ENCODE measurements around the gene SLC38A6. TPM values are rescaled to one million over a fixed set of nuclear protein-coding genes. Genes with fewer than 3 reads are reported as not detected.

SLC38A6 gene
- total and polyA plus RNA-seq, 9 of the 15 experiments (the other 6 are each of a cell fraction or from before 2014, with no cell fraction given) = 9.8 to 40.3 (median 17.6) TPM

DNA sequence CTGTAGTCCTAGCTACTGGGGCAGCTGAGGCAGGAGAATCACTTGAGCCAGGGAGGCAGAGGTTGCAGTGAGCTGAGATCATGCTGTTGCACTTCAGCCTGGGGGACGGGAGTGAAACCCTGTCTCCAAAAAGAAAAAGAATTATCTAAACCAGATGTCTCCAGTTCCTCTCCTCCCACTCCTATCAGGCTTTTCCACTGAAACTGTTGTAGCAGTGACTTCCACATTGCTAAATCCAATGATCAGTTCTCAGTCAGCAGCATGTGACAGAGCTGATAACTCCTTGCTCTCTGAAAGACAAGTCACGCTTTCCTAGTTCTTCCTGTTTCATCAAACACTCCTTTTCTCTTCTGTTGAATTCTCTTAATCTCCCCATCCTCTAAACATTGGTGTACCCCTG is 8.6 kb downstream of the SLC38A6 start (continued):
- TF ChIP-seq STAG1 (CRISPR knock-in tag; IDR thresholded peaks at IDR 0.05; ENCODE audit: borderline replicate concordance) (no peak), SMARCB1 (IDR thresholded peaks at IDR 0.05; ENCODE audit: insufficient read length, low read depth) (no peak), GABPB2 (CRISPR knock-in tag; conservative IDR thresholded peaks at IDR 0.05) (no peak), NR2F6 (CRISPR knock-in tag; IDR thresholded peaks at IDR 0.05) (no peak), NELFE (IDR thresholded peaks at IDR 0.05; ENCODE audit: insufficient read depth, insufficient read length) (no peak), SIRT6 (IDR thresholded peaks at IDR 0.05; ENCODE audit: low read depth, low read length) (no peak), HLTF (IDR thresholded peaks at IDR 0.05) (no peak), ZSCAN32 (CRISPR knock-in tag; IDR thresholded peaks at IDR 0.05) (no peak), CCAR2 (IDR thresholded peaks at IDR 0.05; ENCODE audit: low read depth, low read length) (no peak), SMARCA5 (IDR thresholded peaks at IDR 0.05) (no peak), ZNF551 (CRISPR knock-in tag; IDR thresholded peaks at IDR 0.05) (no peak), ZFPM2 (CRISPR knock-in tag; IDR thresholded peaks at IDR 0.05) (no peak), TAF15 (IDR thresholded peaks at IDR 0.05; ENCODE audit: low read depth, low read length) (no peak), NRF1 (conservative IDR thresholded peaks at IDR 0.05 in 1 of 2, IDR thresholded peaks at IDR 0.05 in 1 of 2) (no peak), KHSRP (IDR thresholded peaks at IDR 0.05) (no peak), FUS (optimal IDR thresholded peaks at IDR 0.05; ENCODE audit: low read depth, low read length) (no peak), ERF (CRISPR knock-in tag; IDR thresholded peaks at IDR 0.05) (no peak), EP400 (IDR thresholded peaks at IDR 0.05) (peak; percentile 61), ZNF586 (CRISPR knock-in tag; conservative IDR thresholded peaks at IDR 0.05) (no peak), ZNF347 (CRISPR knock-in tag; IDR thresholded peaks at IDR 0.05; ENCODE audit: low read depth) (no peak), ARHGAP35 (IDR thresholded peaks at IDR 0.05; ENCODE audit: partially characterized antibody) (no peak)
- TF ChIP-seq, protein P1, sequence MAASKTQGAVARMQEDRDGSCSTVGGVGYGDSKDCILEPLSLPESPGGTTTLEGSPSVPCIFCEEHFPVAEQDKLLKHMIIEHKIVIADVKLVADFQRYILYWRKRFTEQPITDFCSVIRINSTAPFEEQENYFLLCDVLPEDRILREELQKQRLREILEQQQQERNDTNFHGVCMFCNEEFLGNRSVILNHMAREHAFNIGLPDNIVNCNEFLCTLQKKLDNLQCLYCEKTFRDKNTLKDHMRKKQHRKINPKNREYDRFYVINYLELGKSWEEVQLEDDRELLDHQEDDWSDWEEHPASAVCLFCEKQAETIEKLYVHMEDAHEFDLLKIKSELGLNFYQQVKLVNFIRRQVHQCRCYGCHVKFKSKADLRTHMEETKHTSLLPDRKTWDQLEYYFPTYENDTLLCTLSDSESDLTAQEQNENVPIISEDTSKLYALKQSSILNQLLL (CRISPR knock-in tag; IDR thresholded peaks at IDR 0.05; ENCODE audit: borderline replicate concordance) = no peak
- TF ChIP-seq, protein P2, sequence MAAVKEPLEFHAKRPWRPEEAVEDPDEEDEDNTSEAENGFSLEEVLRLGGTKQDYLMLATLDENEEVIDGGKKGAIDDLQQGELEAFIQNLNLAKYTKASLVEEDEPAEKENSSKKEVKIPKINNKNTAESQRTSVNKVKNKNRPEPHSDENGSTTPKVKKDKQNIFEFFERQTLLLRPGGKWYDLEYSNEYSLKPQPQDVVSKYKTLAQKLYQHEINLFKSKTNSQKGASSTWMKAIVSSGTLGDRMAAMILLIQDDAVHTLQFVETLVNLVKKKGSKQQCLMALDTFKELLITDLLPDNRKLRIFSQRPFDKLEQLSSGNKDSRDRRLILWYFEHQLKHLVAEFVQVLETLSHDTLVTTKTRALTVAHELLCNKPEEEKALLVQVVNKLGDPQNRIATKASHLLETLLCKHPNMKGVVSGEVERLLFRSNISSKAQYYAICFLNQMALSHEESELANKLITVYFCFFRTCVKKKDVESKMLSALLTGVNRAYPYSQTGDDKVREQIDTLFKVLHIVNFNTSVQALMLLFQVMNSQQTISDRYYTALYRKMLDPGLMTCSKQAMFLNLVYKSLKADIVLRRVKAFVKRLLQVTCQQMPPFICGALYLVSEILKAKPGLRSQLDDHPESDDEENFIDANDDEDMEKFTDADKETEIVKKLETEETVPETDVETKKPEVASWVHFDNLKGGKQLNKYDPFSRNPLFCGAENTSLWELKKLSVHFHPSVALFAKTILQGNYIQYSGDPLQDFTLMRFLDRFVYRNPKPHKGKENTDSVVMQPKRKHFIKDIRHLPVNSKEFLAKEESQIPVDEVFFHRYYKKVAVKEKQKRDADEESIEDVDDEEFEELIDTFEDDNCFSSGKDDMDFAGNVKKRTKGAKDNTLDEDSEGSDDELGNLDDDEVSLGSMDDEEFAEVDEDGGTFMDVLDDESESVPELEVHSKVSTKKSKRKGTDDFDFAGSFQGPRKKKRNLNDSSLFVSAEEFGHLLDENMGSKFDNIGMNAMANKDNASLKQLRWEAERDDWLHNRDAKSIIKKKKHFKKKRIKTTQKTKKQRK (IDR thresholded peaks at IDR 0.05; ENCODE audit: borderline replicate concordance, low read depth, low read length) = no peak
- TF ChIP-seq, protein P3, sequence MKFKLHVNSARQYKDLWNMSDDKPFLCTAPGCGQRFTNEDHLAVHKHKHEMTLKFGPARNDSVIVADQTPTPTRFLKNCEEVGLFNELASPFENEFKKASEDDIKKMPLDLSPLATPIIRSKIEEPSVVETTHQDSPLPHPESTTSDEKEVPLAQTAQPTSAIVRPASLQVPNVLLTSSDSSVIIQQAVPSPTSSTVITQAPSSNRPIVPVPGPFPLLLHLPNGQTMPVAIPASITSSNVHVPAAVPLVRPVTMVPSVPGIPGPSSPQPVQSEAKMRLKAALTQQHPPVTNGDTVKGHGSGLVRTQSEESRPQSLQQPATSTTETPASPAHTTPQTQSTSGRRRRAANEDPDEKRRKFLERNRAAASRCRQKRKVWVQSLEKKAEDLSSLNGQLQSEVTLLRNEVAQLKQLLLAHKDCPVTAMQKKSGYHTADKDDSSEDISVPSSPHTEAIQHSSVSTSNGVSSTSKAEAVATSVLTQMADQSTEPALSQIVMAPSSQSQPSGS (CRISPR knock-in tag; IDR thresholded peaks at IDR 0.05) = no peak
- TF ChIP-seq, protein P4, sequence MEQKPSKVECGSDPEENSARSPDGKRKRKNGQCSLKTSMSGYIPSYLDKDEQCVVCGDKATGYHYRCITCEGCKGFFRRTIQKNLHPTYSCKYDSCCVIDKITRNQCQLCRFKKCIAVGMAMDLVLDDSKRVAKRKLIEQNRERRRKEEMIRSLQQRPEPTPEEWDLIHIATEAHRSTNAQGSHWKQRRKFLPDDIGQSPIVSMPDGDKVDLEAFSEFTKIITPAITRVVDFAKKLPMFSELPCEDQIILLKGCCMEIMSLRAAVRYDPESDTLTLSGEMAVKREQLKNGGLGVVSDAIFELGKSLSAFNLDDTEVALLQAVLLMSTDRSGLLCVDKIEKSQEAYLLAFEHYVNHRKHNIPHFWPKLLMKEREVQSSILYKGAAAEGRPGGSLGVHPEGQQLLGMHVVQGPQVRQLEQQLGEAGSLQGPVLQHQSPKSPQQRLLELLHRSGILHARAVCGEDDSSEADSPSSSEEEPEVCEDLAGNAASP (IDR thresholded peaks at IDR 0.05) = no peak

All from K562 (cell line).